ENCODE measurements around the gene CBLB.

DNA sequence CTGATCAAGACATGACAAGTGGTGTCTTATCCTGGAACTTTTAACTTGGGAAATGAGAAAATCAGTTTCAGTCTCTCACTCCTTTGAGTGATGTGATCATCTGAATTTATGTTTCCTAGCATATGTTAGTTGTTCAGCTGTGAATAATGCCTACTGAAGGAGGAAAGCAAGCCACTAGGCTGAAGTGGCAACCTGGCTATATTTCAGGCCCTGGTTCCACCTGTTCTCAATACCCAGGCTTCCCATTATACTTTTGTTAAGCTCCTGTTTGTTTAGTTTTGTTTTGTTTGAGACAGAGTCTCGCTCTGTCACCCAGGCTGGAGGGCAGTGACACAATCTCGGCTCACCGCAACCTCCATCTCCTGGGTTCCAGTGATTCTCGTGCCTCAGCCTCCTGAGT lies 258.3 kb downstream of the CBLB start:
- TF ChIP-seq ZNF155 (tag by site-specific recombination; IDR thresholded peaks at IDR 0.05) (no peak), GFI1B (tag by site-specific recombination; IDR thresholded peaks at IDR 0.05) (no peak), SETDB1 (IDR thresholded peaks at IDR 0.05; ENCODE audit: insufficient read length, low read length) (no peak), ZNF423 (tag by site-specific recombination; IDR thresholded peaks at IDR 0.05) (no peak)
- TF ChIP-seq, protein P1, sequence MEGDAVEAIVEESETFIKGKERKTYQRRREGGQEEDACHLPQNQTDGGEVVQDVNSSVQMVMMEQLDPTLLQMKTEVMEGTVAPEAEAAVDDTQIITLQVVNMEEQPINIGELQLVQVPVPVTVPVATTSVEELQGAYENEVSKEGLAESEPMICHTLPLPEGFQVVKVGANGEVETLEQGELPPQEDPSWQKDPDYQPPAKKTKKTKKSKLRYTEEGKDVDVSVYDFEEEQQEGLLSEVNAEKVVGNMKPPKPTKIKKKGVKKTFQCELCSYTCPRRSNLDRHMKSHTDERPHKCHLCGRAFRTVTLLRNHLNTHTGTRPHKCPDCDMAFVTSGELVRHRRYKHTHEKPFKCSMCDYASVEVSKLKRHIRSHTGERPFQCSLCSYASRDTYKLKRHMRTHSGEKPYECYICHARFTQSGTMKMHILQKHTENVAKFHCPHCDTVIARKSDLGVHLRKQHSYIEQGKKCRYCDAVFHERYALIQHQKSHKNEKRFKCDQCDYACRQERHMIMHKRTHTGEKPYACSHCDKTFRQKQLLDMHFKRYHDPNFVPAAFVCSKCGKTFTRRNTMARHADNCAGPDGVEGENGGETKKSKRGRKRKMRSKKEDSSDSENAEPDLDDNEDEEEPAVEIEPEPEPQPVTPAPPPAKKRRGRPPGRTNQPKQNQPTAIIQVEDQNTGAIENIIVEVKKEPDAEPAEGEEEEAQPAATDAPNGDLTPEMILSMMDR (tag by site-specific recombination; IDR thresholded peaks at IDR 0.05): no peak

Data from HEK293 (cell line).